ENCODE measurements around the gene YLPM1.

The YLPM1 gene

GRCh38 chr14:74848768-74849167 lies 85.7 kb downstream of the YLPM1 start:
- DNase-seq (ENCODE audit: low read depth), result no peak
- no peak for TF ChIP-seq CTCF (conservative IDR thresholded peaks at IDR 0.05; ENCODE audit: low read depth, low read length)
- H3K4me3 ChIP-seq (ENCODE audit: low read length), result no peak overlapping the region

GRCh38 chr14:74852922-74853530 lies 89.9 kb downstream of the YLPM1 start:
- TF ChIP-seq CTCF (conservative IDR thresholded peaks at IDR 0.05; ENCODE audit: low read depth, low read length), result no peak
- DNase-seq (ENCODE audit: low read depth), result no peak
- H3K4me3 ChIP-seq (ENCODE audit: low read length), result no peak overlapping the region

GRCh38 chr14:74853581-74853980 lies 90.5 kb downstream of the YLPM1 start:
- DNase-seq (ENCODE audit: low read depth), result no peak
- TF ChIP-seq CTCF (conservative IDR thresholded peaks at IDR 0.05; ENCODE audit: low read depth, low read length), result no peak
- H3K4me3 ChIP-seq (ENCODE audit: low read length), result no peak overlapping the region

- TF ChIP-seq CTCF (conservative IDR thresholded peaks at IDR 0.05; ENCODE audit: low read depth, low read length), result no peak
- DNase-seq (ENCODE audit: low read depth), result no peak
- no peak overlapping the region for H3K4me3 ChIP-seq (ENCODE audit: low read length)
Measured at GRCh38 chr14:74855021-74855420, 91.9 kb downstream of the YLPM1 start.

GRCh38 chr14:74855945-74856344 lies 92.8 kb downstream of the YLPM1 start:
- DNase-seq (ENCODE audit: low read depth), result no peak
- H3K4me3 ChIP-seq (ENCODE audit: low read length), result no peak overlapping the region
- TF ChIP-seq CTCF (conservative IDR thresholded peaks at IDR 0.05; ENCODE audit: low read depth, low read length), result no peak

- H3K4me3 ChIP-seq (ENCODE audit: low read length), result no peak overlapping the region
- no peak for TF ChIP-seq CTCF (conservative IDR thresholded peaks at IDR 0.05; ENCODE audit: low read depth, low read length)
- DNase-seq (ENCODE audit: low read depth), result no peak
Measured at GRCh38 chr14:74856366-74856765, 93.2 kb downstream of the YLPM1 start.

GRCh38 chr14:74858022-74858421 lies 94.9 kb downstream of the YLPM1 start:
- no peak overlapping the region for H3K4me3 ChIP-seq (ENCODE audit: low read length)
- TF ChIP-seq CTCF (conservative IDR thresholded peaks at IDR 0.05; ENCODE audit: low read depth, low read length), result no peak
- DNase-seq (ENCODE audit: low read depth), result no peak
